Activated CD8-positive, alpha-beta memory T cell treated with anti-CD3 and anti-CD28 coated beads, Interleukin-2, amount 10 ng/mL, durations not matched to agents 7 days and 5 days (primary cell): ENCODE measurements around the gene GCC2. TPM values are rescaled to one million over a fixed set of nuclear protein-coding genes. Genes with fewer than 3 reads are reported as not detected.

Experiments used
- ATAC-seq: fragments of 150-1000 bp; cut with Tn5 transposase; one replicate; pipeline ENCODE4 v1.10.0; 2021; ENCODE audit warnings: moderate library complexity
- CTCF ChIA-PET: fragments of 350-600 bp; sonication (Branson Sonifier 250); formaldehyde crosslinking; loops from one replicate; lab custom pipeline; 2021; ENCODE audit warnings: antibody characterized with exemption; lab: Charles Lee
- DNase-seq: peaks from one replicate; pipeline ENCODE4 v3.0.0-alpha.2; 2020
- H3K27ac Mint-ChIP-seq: one replicate; pipeline ENCODE4 v1.8.0; 2021; ENCODE audit warnings: mild to moderate bottlenecking, mixed read lengths
- H3K27me3 Mint-ChIP-seq: one replicate; pipeline ENCODE4 v1.8.0; 2021; ENCODE audit warnings: mixed read lengths
- H3K36me3 Mint-ChIP-seq: one replicate; pipeline ENCODE4 v1.8.0; 2021; ENCODE audit warnings: mild to moderate bottlenecking, mixed read lengths
- H3K4me1 Mint-ChIP-seq: one replicate; pipeline ENCODE4 v1.8.0; 2021; ENCODE audit warnings: mixed read lengths
- H3K4me3 Mint-ChIP-seq: one replicate; pipeline ENCODE4 v1.8.0; 2021; ENCODE audit warnings: mild to moderate bottlenecking, moderate library complexity, mixed read lengths
- H3K9me3 Mint-ChIP-seq: one replicate; pipeline ENCODE4 v1.8.0; 2022; ENCODE audit warnings: low read depth, mixed read lengths
- total RNA-seq, 2 experiments: library from RNA; stranded (reverse); gene quantifications; one replicate each; pipeline ENCODE4 v1.2.3, GENCODE V29; 2021

The GCC2 gene
- 10 to 100 TPM; 47.4 to 47.8 TPM for total RNA-seq

GRCh38 chr2:108448678-108449409 lies at the start of gene GCC2:
Gene GCC2, plus strand, starts transcription at chr2:108449206. Its CDS starts 69 bp downstream, at chr2:108449275.
- peaks cover 43% of the 10 kb centered on the region for H3K4me1 Mint-ChIP-seq
- H3K27ac Mint-ChIP-seq = peak within 1 kb of the TSS; percentile 98
- CTCF ChIA-PET = interaction anchor here (1.4 kb wide), 1 partner anchor 9 kb away, joined by 5 read pairs; no protein-coding TSS in a partner anchor
- peak within 1 kb of the TSS; percentile 99 for H3K4me3 Mint-ChIP-seq
- H3K9me3 Mint-ChIP-seq = peaks cover 5% of the 10 kb centered on the region
- H3K36me3 Mint-ChIP-seq = peaks cover 25% of the 10 kb centered on the region
- peak; percentile 96 for ATAC-seq
- peak; percentile 97 for DNase-seq
- H3K27me3 Mint-ChIP-seq = no peaks in the 10 kb centered on the region

GRCh38 chr2:108399479-108399878 lies 49.5 kb upstream of the GCC2 start:
- no peak for ATAC-seq
- Mint-ChIP-seq H3K36me3 (no peaks in the 10 kb centered on the region), H3K27me3 (no peaks in the 10 kb centered on the region), H3K27ac (no peak overlapping the region), H3K4me1 (no peaks in the 10 kb centered on the region), H3K4me3 (no peak overlapping the region), H3K9me3 (peaks cover 5% of the 10 kb centered on the region)
- CTCF ChIA-PET = no interaction called here
- no peak for DNase-seq

- Mint-ChIP-seq H3K4me3 (no peak overlapping the region), H3K4me1 (no peaks in the 10 kb centered on the region), H3K36me3 (no peaks in the 10 kb centered on the region), H3K9me3 (peaks cover 12% of the 10 kb centered on the region), H3K27ac (no peak overlapping the region), H3K27me3 (peaks cover 4% of the 10 kb centered on the region)
- CTCF ChIA-PET = no interaction called here
- ATAC-seq (no peak), DNase-seq (no peak)
These were observed 47.2 kb upstream of the GCC2 start for GRCh38 chr2:108401800-108402199.

- H3K4me3 Mint-ChIP-seq = no peak overlapping the region
- no peak overlapping the region for H3K27ac Mint-ChIP-seq
- H3K36me3 Mint-ChIP-seq = no peaks in the 10 kb centered on the region
- peaks cover 9% of the 10 kb centered on the region for H3K27me3 Mint-ChIP-seq
- no peak for ATAC-seq
- H3K9me3 Mint-ChIP-seq = peaks cover 12% of the 10 kb centered on the region
- CTCF ChIA-PET = no interaction called here
- no peak for DNase-seq
- no peaks in the 10 kb centered on the region for H3K4me1 Mint-ChIP-seq
These were observed 45.5 kb upstream of the GCC2 start for GRCh38 chr2:108403494-108403893.

- no peak overlapping the region for H3K27ac Mint-ChIP-seq
- no peak overlapping the region for H3K4me3 Mint-ChIP-seq
- no peaks in the 10 kb centered on the region for H3K4me1 Mint-ChIP-seq
- DNase-seq (no peak), ATAC-seq (no peak)
- peaks cover 10% of the 10 kb centered on the region for H3K27me3 Mint-ChIP-seq
- no peaks in the 10 kb centered on the region for H3K36me3 Mint-ChIP-seq
- H3K9me3 Mint-ChIP-seq = peaks cover 11% of the 10 kb centered on the region
- CTCF ChIA-PET = no interaction called here
These were observed 44.1 kb upstream of the GCC2 start for GRCh38 chr2:108404784-108405397.

- no peak for DNase-seq
- no peak for ATAC-seq
- Mint-ChIP-seq H3K4me1 (no peaks in the 10 kb centered on the region), H3K36me3 (no peaks in the 10 kb centered on the region), H3K27ac (no peak overlapping the region), H3K4me3 (no peak overlapping the region), H3K9me3 (peaks cover 8% of the 10 kb centered on the region), H3K27me3 (peaks cover 10% of the 10 kb centered on the region)
- CTCF ChIA-PET = no interaction called here
These were observed 40.9 kb upstream of the GCC2 start for GRCh38 chr2:108407864-108408729.

- CTCF ChIA-PET = no interaction called here
- no peaks in the 10 kb centered on the region for H3K4me1 Mint-ChIP-seq
- no peak overlapping the region for H3K4me3 Mint-ChIP-seq
- ATAC-seq = no peak
- peaks cover 10% of the 10 kb centered on the region for H3K27me3 Mint-ChIP-seq
- H3K27ac Mint-ChIP-seq = no peak overlapping the region
- no peaks in the 10 kb centered on the region for H3K36me3 Mint-ChIP-seq
- DNase-seq = no peak
- H3K9me3 Mint-ChIP-seq = peaks cover 6% of the 10 kb centered on the region
These were observed 39.2 kb upstream of the GCC2 start for GRCh38 chr2:108409768-108410167.

GRCh38 chr2:108412995-108413710 lies 35.9 kb upstream of the GCC2 start:
- H3K4me1 Mint-ChIP-seq = no peaks in the 10 kb centered on the region
- no peak overlapping the region for H3K27ac Mint-ChIP-seq
- CTCF ChIA-PET = no interaction called here
- H3K4me3 Mint-ChIP-seq = no peak overlapping the region
- DNase-seq (no peak), ATAC-seq (no peak)
- no peaks in the 10 kb centered on the region for H3K9me3 Mint-ChIP-seq
- H3K27me3 Mint-ChIP-seq = peaks cover 3% of the 10 kb centered on the region
- no peaks in the 10 kb centered on the region for H3K36me3 Mint-ChIP-seq

GRCh38 chr2:108413711-108414095 lies 35.3 kb upstream of the GCC2 start:
- Mint-ChIP-seq H3K36me3 (no peaks in the 10 kb centered on the region), H3K9me3 (no peaks in the 10 kb centered on the region), H3K27me3 (no peaks in the 10 kb centered on the region), H3K4me1 (no peaks in the 10 kb centered on the region), H3K4me3 (no peak overlapping the region), H3K27ac (no peak overlapping the region)
- ATAC-seq (no peak), DNase-seq (no peak)
- CTCF ChIA-PET = no interaction called here

GRCh38 chr2:108414256-108414876 lies 34.6 kb upstream of the GCC2 start:
- no peak for ATAC-seq

GRCh38 chr2:108414945-108415344 lies 34.1 kb upstream of the GCC2 start:
- no peaks in the 10 kb centered on the region for H3K36me3 Mint-ChIP-seq
- no peak overlapping the region for H3K4me3 Mint-ChIP-seq
- no peak for ATAC-seq
- CTCF ChIA-PET = no interaction called here
- H3K9me3 Mint-ChIP-seq = no peaks in the 10 kb centered on the region
- no peak for DNase-seq
- no peaks in the 10 kb centered on the region for H3K27me3 Mint-ChIP-seq
- H3K27ac Mint-ChIP-seq = no peak overlapping the region
- H3K4me1 Mint-ChIP-seq = no peaks in the 10 kb centered on the region

More at GRCh38 chr2:108414256-108414876, 34.6 kb upstream of the GCC2 start:
- Mint-ChIP-seq H3K9me3 (no peaks in the 10 kb centered on the region), H3K27me3 (no peaks in the 10 kb centered on the region), H3K36me3 (no peaks in the 10 kb centered on the region), H3K27ac (no peak overlapping the region), H3K4me3 (no peak overlapping the region), H3K4me1 (no peaks in the 10 kb centered on the region)
- DNase-seq = no peak
- CTCF ChIA-PET = no interaction called here

GRCh38 chr2:108417254-108417653 lies 31.8 kb upstream of the GCC2 start:
- H3K27ac Mint-ChIP-seq = no peak overlapping the region
- CTCF ChIA-PET = no interaction called here
- ATAC-seq (peak; percentile 16), DNase-seq (no peak)
- no peaks in the 10 kb centered on the region for H3K36me3 Mint-ChIP-seq
- no peaks in the 10 kb centered on the region for H3K4me1 Mint-ChIP-seq
- no peaks in the 10 kb centered on the region for H3K9me3 Mint-ChIP-seq
- H3K4me3 Mint-ChIP-seq = no peak overlapping the region
- peaks cover 4% of the 10 kb centered on the region for H3K27me3 Mint-ChIP-seq

GRCh38 chr2:108418416-108418815 lies 30.6 kb upstream of the GCC2 start:
- Mint-ChIP-seq H3K27ac (no peak overlapping the region), H3K4me1 (no peaks in the 10 kb centered on the region)
- CTCF ChIA-PET = no interaction called here

More at GRCh38 chr2:108418416-108418815, 30.6 kb upstream of the GCC2 start:
- Mint-ChIP-seq H3K27me3 (peaks cover 8% of the 10 kb centered on the region), H3K9me3 (no peaks in the 10 kb centered on the region), H3K4me3 (no peak overlapping the region), H3K36me3 (no peaks in the 10 kb centered on the region)
- ATAC-seq (no peak), DNase-seq (no peak)
